Subcutaneous adipose tissue (tissue), 4 donors: ENCODE measurements around the gene SGPP2. TPM values are rescaled to one million over a fixed set of nuclear protein-coding genes. Genes with fewer than 3 reads are reported as not detected.

Experiments used
- CTCF ChIP-seq: fragments of 450-650 bp; IDR thresholded peaks from one replicate; pipeline ENCODE4 v1.5.1; 2016; ENCODE audit warnings: low read depth, mild to moderate bottlenecking, control low read depth, antibody characterized with exemption, moderate library complexity
- small RNA-seq: library from RNA; depleted of rRNA; stranded (forward); fragments of <200 nt; gene quantifications from one replicate; pipeline ENCODE3, GENCODE V24; 2016
- total RNA-seq, 4 donors: library from RNA; depleted of rRNA; stranded (reverse); fragments of >200 nt; gene quantifications; one replicate each; pipeline ENCODE4 v1.1.0, GENCODE V29; 2016

SGPP2 gene
- total RNA-seq, 4 donors from 2014 or later: 0.16 TPM; not detected in 3

- no peak for TF ChIP-seq CTCF
Measured at GRCh38 chr2:222609381-222609780, 185.0 kb downstream of the SGPP2 start.

Small RNA genes lying within 50 kb of the gene (small RNA-seq; reads per million reads assigned to genes)
- gene RF00019 (0.49 reads per million), gene RNU6-619P (not detected)

Other genes starting within 250 kb of the SGPP2 start
- gene PAX3, start 125.5 kb upstream of the SGPP2 start, total RNA-seq: under 1 TPM in 1 of 4 donors, not detected in 3; 0.51 TPM
- 10 to 100 TPM; 10.2 to 25.8 (median 11.7) TPM for gene FARSB, start 231.5 kb downstream of the SGPP2 start, total RNA-seq
- gene MOGAT1, start 247.1 kb downstream of the SGPP2 start, total RNA-seq: 1 to 10 TPM in 2 of 4 donors, not detected in 2; 2.8 to 2.9 TPM